Astrocyte (in vitro differentiated cells and primary cell): ENCODE results near the gene LAMA4.

ENCODE experiments used
- EZH2 ChIP-seq: IDR thresholded peaks from 2 replicates; pipeline ENCODE4 v1.6.1; 2012; ENCODE audit warnings: mild to moderate bottlenecking, low read length, inconsistent platforms; ENCODE audit not compliant: insufficient read depth
- TF ChIP-seq, protein P1 (sequence below): IDR thresholded peaks from 2 replicates; pipeline ENCODE4 v1.5.1; 2011; ENCODE audit warnings: low read depth, mild to moderate bottlenecking, inconsistent platforms, low read length, moderate library complexity; ENCODE audit not compliant: insufficient read depth

GRCh38 chr6:112289038-112289566 is 34.7 kb upstream of the LAMA4 start:
- TF ChIP-seq, protein P1, sequence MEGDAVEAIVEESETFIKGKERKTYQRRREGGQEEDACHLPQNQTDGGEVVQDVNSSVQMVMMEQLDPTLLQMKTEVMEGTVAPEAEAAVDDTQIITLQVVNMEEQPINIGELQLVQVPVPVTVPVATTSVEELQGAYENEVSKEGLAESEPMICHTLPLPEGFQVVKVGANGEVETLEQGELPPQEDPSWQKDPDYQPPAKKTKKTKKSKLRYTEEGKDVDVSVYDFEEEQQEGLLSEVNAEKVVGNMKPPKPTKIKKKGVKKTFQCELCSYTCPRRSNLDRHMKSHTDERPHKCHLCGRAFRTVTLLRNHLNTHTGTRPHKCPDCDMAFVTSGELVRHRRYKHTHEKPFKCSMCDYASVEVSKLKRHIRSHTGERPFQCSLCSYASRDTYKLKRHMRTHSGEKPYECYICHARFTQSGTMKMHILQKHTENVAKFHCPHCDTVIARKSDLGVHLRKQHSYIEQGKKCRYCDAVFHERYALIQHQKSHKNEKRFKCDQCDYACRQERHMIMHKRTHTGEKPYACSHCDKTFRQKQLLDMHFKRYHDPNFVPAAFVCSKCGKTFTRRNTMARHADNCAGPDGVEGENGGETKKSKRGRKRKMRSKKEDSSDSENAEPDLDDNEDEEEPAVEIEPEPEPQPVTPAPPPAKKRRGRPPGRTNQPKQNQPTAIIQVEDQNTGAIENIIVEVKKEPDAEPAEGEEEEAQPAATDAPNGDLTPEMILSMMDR = no peak
- TF ChIP-seq EZH2 = no peak
